HG02840 (cell line): Measurements from ENCODE around the gene ATF6B.
"Not testable (repeated sequence)": the region's sequence is repeated elsewhere in the genome, so short reads cannot be mapped to it uniquely, and the experiment has no call there.

Source experiments
- ATAC-seq: cut with Tn5 transposase; IDR thresholded peaks from one replicate; pipeline ENCODE4 v1.9.1; 2021; ENCODE audit warnings: mild to moderate bottlenecking, moderate library complexity, moderate number of reproducible peaks; ENCODE audit not compliant: unreplicated experiment, low FRiP score

The ATF6B gene

GRCh38 chr6:32156891-32157290, 28.8 kb upstream of the ATF6B start:
- no peak for ATAC-seq

GRCh38 chr6:32154514-32155161, 26.6 kb upstream of the ATF6B start:
- ATAC-seq = no peak

GRCh38 chr6:32153564-32154513, 25.8 kb upstream of the ATF6B start, which contains the start of gene PPT2:
PPT2 (plus strand) TSS chr6:32154141; CDS start chr6:32154595, 454 bp downstream.
- ATAC-seq = no peak

- no peak for ATAC-seq
Measured at GRCh38 chr6:32152769-32153563, 24.9 kb upstream of the ATF6B start.

- ATAC-seq = no peak
Measured at GRCh38 chr6:32151863-32152768, 24.1 kb upstream of the ATF6B start, which contains the start of gene PRRT1. PRRT1 (minus strand) TSS chr6:32151939; CDS start chr6:32151827, 112 bp downstream.

- ATAC-seq = no peak
Measured at GRCh38 chr6:32151181-32151862, 23.3 kb upstream of the ATF6B start.

DNA sequence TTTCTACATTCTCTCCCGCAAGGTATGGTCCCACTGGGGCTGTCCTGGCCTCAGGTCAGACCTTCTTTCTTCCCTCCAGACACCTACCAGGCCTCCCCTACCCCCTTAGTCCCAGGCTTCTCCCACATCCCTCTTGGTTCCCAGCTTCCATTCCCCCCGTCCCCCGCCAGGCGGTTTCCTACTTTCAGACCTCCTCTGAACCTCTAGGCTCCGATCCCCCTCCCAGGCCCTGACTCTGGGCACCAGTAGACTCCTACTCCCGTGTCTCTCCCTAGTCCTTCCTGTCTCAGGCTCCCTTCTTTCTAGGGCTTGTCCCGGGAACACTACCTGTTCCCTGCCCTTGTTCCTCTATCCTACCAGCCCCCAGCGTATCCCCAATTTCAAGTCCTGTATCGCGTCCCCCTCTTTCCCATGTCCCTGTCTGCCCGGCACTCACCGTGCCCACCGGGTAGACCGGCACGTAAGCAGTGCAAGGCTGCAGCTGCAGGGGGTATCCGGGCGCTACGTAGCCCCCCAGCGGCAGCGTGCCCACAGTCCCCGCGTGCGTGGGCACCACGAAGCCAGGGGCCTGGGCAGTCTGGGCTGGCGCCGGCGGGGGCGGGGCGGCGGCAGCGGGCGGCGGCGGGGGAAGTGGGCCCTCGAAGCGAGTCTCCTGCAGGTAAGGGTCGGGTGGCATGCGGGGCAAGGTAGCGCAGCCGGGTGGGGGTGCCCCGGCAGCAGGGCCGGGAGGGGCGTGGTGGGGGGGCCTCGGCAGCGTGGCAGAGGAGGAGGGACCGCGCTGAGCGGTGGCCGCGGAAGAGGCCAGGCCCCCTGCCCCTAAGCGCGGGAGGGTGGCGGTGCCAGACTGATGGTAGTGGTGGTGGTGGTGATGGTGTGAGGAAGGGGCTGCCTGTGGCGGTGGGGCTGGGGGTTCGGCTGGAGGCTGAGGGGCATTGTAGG, 22.2 kb upstream of the ATF6B start:
- ATAC-seq = no peak

- ATAC-seq = no peak
Measured at GRCh38 chr6:32149092-32149755, 21.2 kb upstream of the ATF6B start.

GRCh38 chr6:32148289-32149091, 20.4 kb upstream of the ATF6B start:
- no peak for ATAC-seq

DNA sequence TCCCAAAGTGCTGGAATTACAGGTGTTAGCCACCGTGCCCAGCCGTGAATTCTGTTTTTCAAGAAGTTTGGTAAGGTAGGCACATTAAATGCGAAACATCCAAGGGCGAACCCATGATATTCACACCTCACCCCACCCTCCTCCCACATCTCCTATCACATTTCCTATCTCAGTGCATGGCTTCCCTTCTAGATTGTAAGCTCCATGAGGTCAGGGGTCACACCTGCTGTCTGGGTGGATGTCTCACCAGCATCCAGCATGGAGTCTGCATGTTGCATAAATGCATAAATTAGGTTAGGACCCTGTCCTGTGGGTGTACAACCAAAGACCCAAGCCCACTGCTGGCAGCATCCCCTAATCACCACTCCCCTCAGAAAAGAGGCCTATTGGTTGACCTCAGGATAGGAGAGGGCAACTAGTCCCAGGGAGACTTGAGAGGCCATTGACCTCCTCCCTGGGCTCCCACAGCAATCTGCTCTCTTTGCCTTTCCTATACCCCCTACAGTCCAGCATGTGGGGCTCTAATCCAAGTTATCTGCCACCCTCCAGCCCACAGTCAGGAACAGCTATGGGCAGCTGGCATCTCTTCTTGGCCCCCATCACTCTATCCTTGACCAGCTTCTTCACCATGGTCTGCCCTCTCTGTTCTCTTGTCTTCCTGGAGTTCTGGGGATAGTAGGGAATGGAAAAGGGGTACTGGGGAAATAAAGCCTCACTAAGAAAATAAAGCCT, 19.5 kb upstream of the ATF6B start:
- no peak for ATAC-seq

GRCh38 chr6:32146687-32147086, 18.6 kb upstream of the ATF6B start:
- no peak for ATAC-seq

GRCh38 chr6:32146287-32146686, 18.2 kb upstream of the ATF6B start:
- ATAC-seq = no peak

GRCh38 chr6:32144238-32144637, 16.2 kb upstream of the ATF6B start:
- ATAC-seq = not testable (repeated sequence)

DNA sequence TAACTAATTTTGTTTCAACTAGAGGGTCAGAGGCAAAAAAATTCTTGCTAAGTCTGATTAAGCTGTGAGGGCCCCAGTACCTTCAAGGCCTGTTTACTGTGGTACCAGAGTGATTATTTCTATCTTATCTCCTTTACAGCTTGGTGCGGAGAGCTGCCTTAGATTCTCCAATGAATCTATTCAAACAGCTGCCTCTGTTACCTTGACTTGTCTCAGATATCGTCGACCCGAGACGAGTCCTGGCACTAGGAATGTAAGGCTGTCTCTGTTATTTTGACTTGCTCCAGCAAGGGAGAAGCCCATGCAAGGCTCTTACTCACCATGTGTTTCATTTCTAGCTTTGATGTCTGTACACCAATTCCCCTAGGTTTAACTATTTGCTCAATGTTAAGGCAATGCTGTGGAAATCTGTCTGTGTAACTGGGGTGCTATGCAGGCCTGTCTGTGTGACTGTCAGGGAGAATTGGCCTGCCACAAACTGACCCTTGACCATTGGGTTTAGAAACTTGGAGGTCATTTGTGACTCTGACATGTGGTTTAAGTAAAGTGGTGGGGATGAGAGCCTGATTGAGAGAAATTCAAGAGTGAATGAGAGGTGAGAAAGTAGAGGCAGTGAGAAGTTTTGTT, 12.5 kb upstream of the ATF6B start:
- no peak for ATAC-seq

GRCh38 chr6:32139590-32139989, 11.5 kb upstream of the ATF6B start:
- no peak for ATAC-seq

DNA sequence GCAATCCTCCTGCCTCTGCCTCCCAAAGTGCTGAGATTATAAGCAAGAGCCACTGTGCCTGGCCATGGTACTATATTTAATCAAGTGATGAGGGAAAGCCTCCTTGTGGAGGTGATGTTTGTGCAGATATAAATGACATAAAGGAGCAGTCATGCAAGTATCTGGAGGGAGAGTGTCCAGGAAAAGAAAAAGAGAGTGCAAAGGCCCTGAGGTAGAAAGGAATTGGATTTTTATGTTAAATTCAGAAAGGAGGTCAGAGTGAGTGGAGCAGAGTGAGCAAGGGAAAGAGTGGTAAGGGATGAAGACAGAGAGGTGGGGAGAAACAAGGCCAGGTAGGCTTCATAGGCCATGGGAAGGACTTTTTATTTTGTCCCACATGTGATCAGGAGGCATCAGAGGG, 9.4 kb upstream of the ATF6B start:
- ATAC-seq = no peak
